ENCODE measurements around the gene LONRF3.

DNA sequence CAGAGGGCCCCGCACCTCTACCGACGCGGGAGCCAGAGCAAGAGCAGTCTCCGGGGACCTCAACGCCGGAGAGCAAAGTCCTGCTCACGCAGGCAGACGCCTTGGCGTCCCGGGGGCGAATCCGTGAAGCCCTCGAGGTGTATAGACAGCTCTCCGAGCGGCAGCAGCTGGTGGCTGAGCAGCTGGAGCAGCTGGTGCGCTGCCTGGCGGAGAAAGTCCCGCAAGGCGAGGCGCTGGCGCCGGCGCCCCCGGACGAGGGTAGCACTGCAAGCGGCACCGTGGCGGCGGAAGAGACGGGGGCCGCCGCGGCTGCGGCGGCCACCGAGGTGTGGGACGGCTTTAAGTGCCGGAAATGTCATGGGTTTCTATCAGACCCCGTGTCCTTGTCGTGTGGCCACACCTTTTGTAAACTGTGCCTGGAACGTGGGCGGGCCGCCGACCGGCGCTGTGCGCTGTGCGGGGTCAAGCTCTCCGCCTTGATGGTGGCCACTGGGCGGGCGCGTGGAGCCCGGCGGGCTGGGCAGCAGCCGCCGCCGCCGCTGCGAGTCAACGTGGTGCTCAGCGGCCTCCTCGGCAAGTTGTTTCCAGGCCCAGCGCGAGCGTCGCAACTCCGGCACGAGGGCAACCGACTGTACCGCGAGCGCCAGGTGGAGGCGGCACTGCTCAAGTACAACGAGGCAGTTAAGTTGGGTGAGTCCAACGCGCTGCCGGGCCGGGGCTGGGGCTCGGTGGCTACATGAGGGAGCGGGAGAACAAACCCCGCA, 672 bp downstream of the LONRF3 start:
- TF ChIP-seq, protein P1, sequence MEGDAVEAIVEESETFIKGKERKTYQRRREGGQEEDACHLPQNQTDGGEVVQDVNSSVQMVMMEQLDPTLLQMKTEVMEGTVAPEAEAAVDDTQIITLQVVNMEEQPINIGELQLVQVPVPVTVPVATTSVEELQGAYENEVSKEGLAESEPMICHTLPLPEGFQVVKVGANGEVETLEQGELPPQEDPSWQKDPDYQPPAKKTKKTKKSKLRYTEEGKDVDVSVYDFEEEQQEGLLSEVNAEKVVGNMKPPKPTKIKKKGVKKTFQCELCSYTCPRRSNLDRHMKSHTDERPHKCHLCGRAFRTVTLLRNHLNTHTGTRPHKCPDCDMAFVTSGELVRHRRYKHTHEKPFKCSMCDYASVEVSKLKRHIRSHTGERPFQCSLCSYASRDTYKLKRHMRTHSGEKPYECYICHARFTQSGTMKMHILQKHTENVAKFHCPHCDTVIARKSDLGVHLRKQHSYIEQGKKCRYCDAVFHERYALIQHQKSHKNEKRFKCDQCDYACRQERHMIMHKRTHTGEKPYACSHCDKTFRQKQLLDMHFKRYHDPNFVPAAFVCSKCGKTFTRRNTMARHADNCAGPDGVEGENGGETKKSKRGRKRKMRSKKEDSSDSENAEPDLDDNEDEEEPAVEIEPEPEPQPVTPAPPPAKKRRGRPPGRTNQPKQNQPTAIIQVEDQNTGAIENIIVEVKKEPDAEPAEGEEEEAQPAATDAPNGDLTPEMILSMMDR (optimal IDR thresholded peaks at IDR 0.05 in 1 of 3, IDR thresholded peaks at IDR 0.05 in 1 of 3, conservative IDR thresholded peaks at IDR 0.05 in 1 of 3; ENCODE audit: extremely low read depth in 1 of 3, insufficient read depth in 2 of 3, low read length in 3 of 3) = peak in 1 of 3 experiments; percentile 12
- peak; percentile 42 for TF ChIP-seq EZH2 (IDR thresholded peaks at IDR 0.05; ENCODE audit: low read length)
